GM12892 (cell line): ENCODE data around the gene ITGB1.
"Not testable (repeated sequence)": the region's sequence is repeated elsewhere in the genome, so short reads cannot be mapped to it uniquely, and the experiment has no call there.

Experiments
- DNase-seq: peaks from one replicate; pipeline ENCODE4 v3.0.0; 2011; ENCODE audit not compliant: insufficient read length
- FAIRE-seq: peaks from 2 replicates; lab custom pipeline; 2011; peaks lifted over from hg19 to GRCh38; lab: Jason Lieb, UNC
- POLR2A ChIP-seq: IDR thresholded peaks from 2 replicates; pipeline ENCODE4 v1.6.1; 2011; ENCODE audit warnings: low read depth, low read length, control low read depth
- POLR2AphosphoS5 ChIP-seq: IDR thresholded peaks from 2 replicates; pipeline ENCODE4 v1.6.1; 2011; ENCODE audit warnings: low read depth, low read length, control low read depth
- TAF1 ChIP-seq: IDR thresholded peaks from 2 replicates; pipeline ENCODE4 v1.6.1; 2011; ENCODE audit warnings: low read depth, mild to moderate bottlenecking, control low read depth, low read length, borderline replicate concordance

ITGB1 gene

GRCh38 chr10:32987172-32987571, 29.1 kb upstream of the ITGB1 start:
- TF ChIP-seq TAF1 (no peak), POLR2A (no peak), POLR2AphosphoS5 (no peak)
- FAIRE-seq: no peak
- no peak for DNase-seq

GRCh38 chr10:32985775-32986350, 27.8 kb upstream of the ITGB1 start:
- TF ChIP-seq POLR2AphosphoS5 (no peak), POLR2A (no peak), TAF1 (no peak)
- FAIRE-seq (no peak), DNase-seq (no peak)

- no peak for DNase-seq
- TF ChIP-seq POLR2AphosphoS5 (no peak), POLR2A (no peak)
- no peak for FAIRE-seq
These were observed 27.3 kb upstream of the ITGB1 start for GRCh38 chr10:32985341-32985764.

GRCh38 chr10:32984003-32984600, 26.1 kb upstream of the ITGB1 start:
- DNase-seq (no peak), FAIRE-seq (no peak)
- TF ChIP-seq POLR2A (no peak), POLR2AphosphoS5 (no peak), TAF1 (no peak)

- DNase-seq: no peak
- FAIRE-seq: no peak
- no peak for TF ChIP-seq POLR2A
- TF ChIP-seq TAF1: no peak
- TF ChIP-seq POLR2AphosphoS5: no peak
These were observed 25.2 kb upstream of the ITGB1 start for GRCh38 chr10:32982911-32983909.

GRCh38 chr10:32982293-32982709, 24.3 kb upstream of the ITGB1 start:
- FAIRE-seq: no peak
- TF ChIP-seq POLR2A (no peak), TAF1 (no peak), POLR2AphosphoS5 (no peak)
- DNase-seq: no peak

- DNase-seq (no peak), FAIRE-seq (no peak)
- TF ChIP-seq TAF1 (no peak), POLR2A (no peak), POLR2AphosphoS5 (no peak)
These were observed 23.7 kb upstream of the ITGB1 start for GRCh38 chr10:32981760-32982159.

- TF ChIP-seq POLR2A (no peak; the same call in 1 of the 2 replicates), POLR2AphosphoS5 (0 out of 2 replicates have a peak, but pooled peaks have one; percentile 25), TAF1 (no peak)
- no peak for DNase-seq
- FAIRE-seq: peak; percentile 85
These were observed 22.8 kb upstream of the ITGB1 start for GRCh38 chr10:32980558-32981468.

- FAIRE-seq (no peak), DNase-seq (no peak)
- no peak for TF ChIP-seq TAF1
- no peak for TF ChIP-seq POLR2AphosphoS5
- no peak for TF ChIP-seq POLR2A
These were observed 22.2 kb upstream of the ITGB1 start for GRCh38 chr10:32980242-32980557.

- FAIRE-seq, DNase-seq: not testable (repeated sequence)
These were observed 21.7 kb upstream of the ITGB1 start for GRCh38 chr10:32979719-32980118.

GRCh38 chr10:32979041-32979440, 21.0 kb upstream of the ITGB1 start:
- no peak for DNase-seq
- FAIRE-seq: no peak
- no peak for TF ChIP-seq POLR2A
- TF ChIP-seq TAF1: no peak
- no peak for TF ChIP-seq POLR2AphosphoS5

GRCh38 chr10:32977846-32978809, 20.1 kb upstream of the ITGB1 start:
- DNase-seq, FAIRE-seq: not testable (repeated sequence)
